ENCODE results near the gene PPEF2. TPM values are rescaled to one million over a fixed set of nuclear protein-coding genes. Genes with fewer than 3 reads are reported as not detected.
A peak's percentile ranks its signal among the peaks of the same experiment; 100 is the strongest.

Gene PPEF2
- total RNA-seq, 4 donors from 2014 or later: not detected

DNA sequence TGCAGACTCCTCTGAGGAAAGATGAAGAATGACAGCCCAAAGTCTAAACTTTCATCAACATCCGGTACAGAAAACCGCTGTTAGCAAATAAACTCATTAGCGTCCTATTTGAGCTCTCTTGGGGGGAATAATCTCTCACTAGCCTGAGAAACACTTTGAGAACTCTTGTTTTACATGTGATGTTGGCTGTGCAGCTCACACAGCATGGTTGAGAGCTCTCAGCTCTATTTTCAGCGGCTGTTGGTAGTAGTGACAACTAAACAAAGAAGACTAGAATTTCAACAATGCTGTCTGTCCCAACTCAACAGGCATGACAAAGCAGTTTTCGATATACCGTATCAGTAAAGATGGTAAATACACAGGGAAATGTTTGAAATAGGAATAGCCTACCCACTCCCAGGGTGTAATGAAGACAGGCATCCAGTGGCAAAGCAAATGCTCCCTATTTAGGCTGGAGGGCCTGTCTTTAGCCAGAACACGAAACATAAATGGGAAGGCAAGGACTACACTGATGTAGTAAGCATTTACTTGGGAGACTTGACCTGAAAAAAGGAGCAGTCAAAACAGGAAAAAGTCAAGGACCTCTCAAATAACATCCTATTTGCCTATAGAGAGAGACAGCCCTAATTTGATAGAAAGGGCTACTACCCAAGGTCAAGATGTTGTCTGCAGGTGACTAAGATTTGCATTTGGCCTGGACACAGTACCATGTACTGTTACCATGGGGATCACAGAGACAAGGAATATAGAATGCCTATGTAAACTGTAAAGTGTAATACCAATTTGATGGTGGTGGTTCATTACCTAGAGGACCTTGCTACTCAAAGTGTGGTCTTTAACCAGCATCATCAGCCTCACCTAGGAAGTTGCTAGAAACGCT is 60.4 kb downstream of the PPEF2 start:
- peak overlapping the region; percentile 85 to 91 (median 89) for H3K27ac ChIP-seq
- no peaks in the 10 kb centered on the region for H3K36me3 ChIP-seq
- DNase-seq: peak; percentile 67 to 73
- TF ChIP-seq POLR2A (IDR thresholded peaks at IDR 0.05): peak; percentile 2 to 46
- TF ChIP-seq, protein P1, sequence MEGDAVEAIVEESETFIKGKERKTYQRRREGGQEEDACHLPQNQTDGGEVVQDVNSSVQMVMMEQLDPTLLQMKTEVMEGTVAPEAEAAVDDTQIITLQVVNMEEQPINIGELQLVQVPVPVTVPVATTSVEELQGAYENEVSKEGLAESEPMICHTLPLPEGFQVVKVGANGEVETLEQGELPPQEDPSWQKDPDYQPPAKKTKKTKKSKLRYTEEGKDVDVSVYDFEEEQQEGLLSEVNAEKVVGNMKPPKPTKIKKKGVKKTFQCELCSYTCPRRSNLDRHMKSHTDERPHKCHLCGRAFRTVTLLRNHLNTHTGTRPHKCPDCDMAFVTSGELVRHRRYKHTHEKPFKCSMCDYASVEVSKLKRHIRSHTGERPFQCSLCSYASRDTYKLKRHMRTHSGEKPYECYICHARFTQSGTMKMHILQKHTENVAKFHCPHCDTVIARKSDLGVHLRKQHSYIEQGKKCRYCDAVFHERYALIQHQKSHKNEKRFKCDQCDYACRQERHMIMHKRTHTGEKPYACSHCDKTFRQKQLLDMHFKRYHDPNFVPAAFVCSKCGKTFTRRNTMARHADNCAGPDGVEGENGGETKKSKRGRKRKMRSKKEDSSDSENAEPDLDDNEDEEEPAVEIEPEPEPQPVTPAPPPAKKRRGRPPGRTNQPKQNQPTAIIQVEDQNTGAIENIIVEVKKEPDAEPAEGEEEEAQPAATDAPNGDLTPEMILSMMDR (IDR thresholded peaks at IDR 0.05): no peak
- H3K4me3 ChIP-seq (replicated peaks in 1 of 3): no peak overlapping the region
- intact Hi-C loops (cut with DNase I): no loop called here
- 34 to 51% methylated on average over 8 of the region's 8 CpGs for WGBS, 2 donors
- no peaks in the 10 kb centered on the region for H3K9me3 ChIP-seq
- H3K27me3 ChIP-seq: no peaks in the 10 kb centered on the region
- peaks cover 35 to 38% of the 10 kb centered on the region in 2 donors for H3K4me1 ChIP-seq

DNA sequence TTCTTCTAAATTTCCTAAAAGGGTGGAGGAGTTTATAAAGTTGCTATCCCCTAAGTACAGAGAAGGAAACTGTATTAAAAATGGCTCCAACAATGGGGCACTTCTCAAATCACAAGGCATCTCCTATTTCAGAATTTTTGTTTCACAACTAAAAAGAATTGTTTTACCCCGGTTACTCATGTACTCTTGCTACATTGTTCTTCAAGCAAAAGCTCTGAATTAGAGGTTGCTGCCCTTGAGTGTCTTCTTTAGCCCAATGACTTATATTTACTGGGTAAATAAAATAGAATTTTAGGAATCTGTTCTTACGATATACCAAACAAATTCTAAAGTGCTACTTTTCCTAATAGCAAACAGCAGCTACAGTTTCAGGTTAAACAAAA is 67.5 kb downstream of the PPEF2 start:
- Histone ChIP-seq H3K27ac (no peak overlapping the region), H3K4me3 (replicated peaks in 1 of 3) (no peak overlapping the region), H3K36me3 (no peaks in the 10 kb centered on the region), H3K4me1 (no peaks in the 10 kb centered on the region), H3K9me3 (no peaks in the 10 kb centered on the region), H3K27me3 (no peaks in the 10 kb centered on the region)
- no peak for TF ChIP-seq POLR2A (IDR thresholded peaks at IDR 0.05)
- TF ChIP-seq, protein P1 (IDR thresholded peaks at IDR 0.05): no peak
- 91 to 93% methylated on average over 2 of the region's 2 CpGs for WGBS, 2 donors
- DNase-seq: no peak
- intact Hi-C loops (cut with DNase I): no loop called here

DNA sequence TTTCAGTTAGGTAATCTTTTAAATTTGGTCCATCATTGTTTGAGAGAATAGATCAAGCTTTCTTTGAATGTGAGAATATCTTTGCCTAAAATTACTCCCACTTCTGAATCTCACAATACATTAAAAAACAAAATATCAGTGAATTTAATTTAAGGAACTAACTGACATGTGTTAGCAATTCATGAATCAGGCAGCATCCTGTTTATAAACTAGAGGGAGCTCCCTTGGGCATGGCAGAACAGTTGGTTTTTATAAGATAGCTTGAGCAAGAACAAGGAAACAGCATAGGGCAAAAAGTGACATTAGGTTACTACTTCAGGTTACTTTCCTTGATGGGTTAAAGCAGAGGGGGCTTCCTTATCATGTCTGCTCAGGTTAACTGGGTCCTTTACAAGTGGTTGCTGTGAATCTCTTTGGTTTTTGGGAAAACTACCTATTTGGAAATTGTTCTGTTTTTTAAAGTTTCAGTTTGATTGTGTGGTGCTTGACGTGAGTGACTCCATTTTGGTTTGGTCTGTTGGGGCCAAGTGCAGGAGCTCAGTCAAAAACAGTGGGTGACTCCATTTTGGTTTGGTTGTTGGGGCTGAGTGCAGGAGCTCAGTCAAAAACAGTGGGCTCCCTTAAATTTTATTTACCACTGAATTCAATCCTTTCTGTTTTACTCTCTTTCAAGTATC is 68.0 kb downstream of the PPEF2 start:
- no peaks in the 10 kb centered on the region for H3K36me3 ChIP-seq
- intact Hi-C loops (cut with DNase I): no loop called here
- no peak for DNase-seq
- H3K27me3 ChIP-seq: no peaks in the 10 kb centered on the region
- no peaks in the 10 kb centered on the region for H3K9me3 ChIP-seq
- no peak overlapping the region for H3K27ac ChIP-seq
- no peaks in the 10 kb centered on the region for H3K4me1 ChIP-seq
- H3K4me3 ChIP-seq (replicated peaks in 1 of 3): no peak overlapping the region
- 82 to 88% methylated on average over 1 of the region's 1 CpG for WGBS, 2 donors
- no peak for TF ChIP-seq POLR2A (IDR thresholded peaks at IDR 0.05)
- TF ChIP-seq, protein P1 (IDR thresholded peaks at IDR 0.05): no peak

DNA sequence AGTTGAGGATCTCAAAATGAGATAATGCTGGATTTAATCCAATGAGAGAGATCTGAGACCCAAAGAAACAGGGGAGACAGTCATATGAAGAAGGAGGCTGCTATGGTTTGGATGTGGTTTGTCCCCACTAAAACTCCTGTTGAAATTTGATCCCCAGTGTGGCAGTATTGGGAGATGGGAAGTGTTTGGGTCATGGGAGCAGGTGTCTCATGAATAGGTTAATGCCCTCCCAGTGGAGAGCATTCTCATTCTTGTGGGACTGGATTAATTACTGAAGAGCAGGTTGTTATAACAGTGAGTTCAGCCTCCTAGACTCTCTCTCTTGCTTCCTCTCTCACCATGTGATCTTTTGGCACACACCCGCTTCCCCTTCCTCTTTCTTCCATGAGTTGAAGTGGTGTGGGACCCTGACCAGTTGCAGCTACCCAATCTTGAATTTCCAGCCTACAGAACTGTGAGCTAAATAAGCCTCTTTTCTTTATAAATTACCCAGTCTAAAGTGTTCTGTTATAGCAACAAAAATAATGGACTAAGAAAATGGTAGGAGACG is 70.3 kb downstream of the PPEF2 start:
- 70 to 82% methylated on average over 2 of the region's 2 CpGs for WGBS, 2 donors
- Histone ChIP-seq H3K36me3 (no peaks in the 10 kb centered on the region), H3K27ac (no peak overlapping the region), H3K9me3 (no peaks in the 10 kb centered on the region), H3K4me1 (no peaks in the 10 kb centered on the region), H3K27me3 (no peaks in the 10 kb centered on the region), H3K4me3 (replicated peaks in 1 of 3) (no peak overlapping the region)
- intact Hi-C loops (cut with DNase I): no loop called here
- TF ChIP-seq, protein P1 (IDR thresholded peaks at IDR 0.05): no peak
- DNase-seq: no peak

DNA sequence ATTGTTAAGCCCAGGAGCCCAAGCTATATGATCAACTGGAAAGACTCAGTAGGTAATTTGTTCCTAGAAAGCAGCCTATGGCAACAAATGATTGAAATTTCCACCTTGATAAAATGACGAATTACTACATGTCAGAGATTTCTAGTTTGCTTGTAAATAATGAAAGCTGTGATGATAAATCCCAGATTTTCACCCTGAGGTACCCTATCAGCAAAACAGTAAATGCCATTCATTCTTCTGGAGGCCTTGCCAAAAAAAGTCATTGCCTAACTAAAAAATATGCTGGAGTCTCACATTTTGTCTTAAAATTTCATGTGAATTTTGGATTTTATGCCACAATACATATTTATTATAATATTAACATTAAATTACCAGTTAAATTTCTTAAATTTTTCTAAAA is 71.3 kb downstream of the PPEF2 start:
- Histone ChIP-seq H3K4me3 (replicated peaks in 1 of 3) (no peak overlapping the region), H3K27ac (no peak overlapping the region), H3K9me3 (no peaks in the 10 kb centered on the region), H3K4me1 (no peaks in the 10 kb centered on the region), H3K36me3 (no peaks in the 10 kb centered on the region), H3K27me3 (no peaks in the 10 kb centered on the region)
- DNase-seq: no peak
- intact Hi-C loops (cut with DNase I): no loop called here
- TF ChIP-seq POLR2A (IDR thresholded peaks at IDR 0.05): no peak
- TF ChIP-seq, protein P1 (IDR thresholded peaks at IDR 0.05): no peak
- WGBS, 2 donors: 79 to 92% methylated on average over 1 of the region's 1 CpG

Measured in thyroid gland (tissue), 4 donors.